CD4-positive, alpha-beta T cell treated with Interleukin-1 beta for 1 hour (primary cell): ENCODE results near the gene SYN1.

ENCODE experiments used
- DNase-seq, 2 donors: peaks; one replicate each; pipeline ENCODE4 v3.0.0-alpha.2; 2020 to 2022

Gene SYN1

GRCh38 chrX:47571215-47571614, 48.4 kb downstream of the SYN1 start:
- DNase-seq, result no peak

GRCh38 chrX:47570794-47571193, 48.9 kb downstream of the SYN1 start:
- DNase-seq, result no peak

GRCh38 chrX:47568656-47569295, 50.9 kb downstream of the SYN1 start:
- peak; percentile 29 to 44 for DNase-seq

GRCh38 chrX:47566841-47567240, 52.8 kb downstream of the SYN1 start:
- no peak for DNase-seq

- DNase-seq, result no peak
These were observed 55.1 kb downstream of the SYN1 start for GRCh38 chrX:47564438-47565085.

GRCh38 chrX:47563801-47564315, 55.8 kb downstream of the SYN1 start:
- no peak for DNase-seq

GRCh38 chrX:47562615-47563243, 56.9 kb downstream of the SYN1 start:
- peak; percentile 32 to 39 for DNase-seq

- DNase-seq, result no peak
These were observed 58.0 kb downstream of the SYN1 start for GRCh38 chrX:47561659-47562151.

GRCh38 chrX:47560934-47561658, 58.6 kb downstream of the SYN1 start, which contains the start of gene ARAF:
TSS of gene ARAF (plus strand) at chrX:47561205. CDS start at chrX:47562968, 1,763 bp downstream.
- peak; percentile 98 for DNase-seq

- DNase-seq, result no peak
These were observed 59.3 kb downstream of the SYN1 start for GRCh38 chrX:47560179-47560933.

- DNase-seq, result no peak
These were observed 61.2 kb downstream of the SYN1 start for GRCh38 chrX:47558436-47558835.

GRCh38 chrX:47556045-47556623, 63.5 kb downstream of the SYN1 start:
- DNase-seq, result peak; percentile 88 to 90

GRCh38 chrX:47543496-47543895, 76.2 kb downstream of the SYN1 start:
- DNase-seq, result no peak

- peak in 1 of 2 donors; percentile 25 for DNase-seq
These were observed 78.7 kb downstream of the SYN1 start for GRCh38 chrX:47540754-47541538.

GRCh38 chrX:47539860-47540259, 79.8 kb downstream of the SYN1 start:
- no peak for DNase-seq

- DNase-seq, result no peak
These were observed 89.6 kb downstream of the SYN1 start for GRCh38 chrX:47530049-47530448.

GRCh38 chrX:47529548-47529947, 90.1 kb downstream of the SYN1 start:
- DNase-seq, result no peak

- no peak for DNase-seq
These were observed 95.9 kb downstream of the SYN1 start for GRCh38 chrX:47523713-47524166.

- DNase-seq, result peak; percentile 82 to 83
These were observed 96.4 kb downstream of the SYN1 start for GRCh38 chrX:47523297-47523696.
